Middle frontal gyrus (tissue), 1 donor: ENCODE measurements around the gene SGTA.
"Not testable (repeated sequence)": the region's sequence is repeated elsewhere in the genome, so short reads cannot be mapped to it uniquely, and the experiment has no call there.

Experiments
- DNase-seq: peaks from one replicate; pipeline ENCODE4 v3.0.0-alpha.2; 2015; ENCODE audit warnings: low spot score; ENCODE audit errors: extremely low spot score

SGTA gene, protein sequence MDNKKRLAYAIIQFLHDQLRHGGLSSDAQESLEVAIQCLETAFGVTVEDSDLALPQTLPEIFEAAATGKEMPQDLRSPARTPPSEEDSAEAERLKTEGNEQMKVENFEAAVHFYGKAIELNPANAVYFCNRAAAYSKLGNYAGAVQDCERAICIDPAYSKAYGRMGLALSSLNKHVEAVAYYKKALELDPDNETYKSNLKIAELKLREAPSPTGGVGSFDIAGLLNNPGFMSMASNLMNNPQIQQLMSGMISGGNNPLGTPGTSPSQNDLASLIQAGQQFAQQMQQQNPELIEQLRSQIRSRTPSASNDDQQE

DNA sequence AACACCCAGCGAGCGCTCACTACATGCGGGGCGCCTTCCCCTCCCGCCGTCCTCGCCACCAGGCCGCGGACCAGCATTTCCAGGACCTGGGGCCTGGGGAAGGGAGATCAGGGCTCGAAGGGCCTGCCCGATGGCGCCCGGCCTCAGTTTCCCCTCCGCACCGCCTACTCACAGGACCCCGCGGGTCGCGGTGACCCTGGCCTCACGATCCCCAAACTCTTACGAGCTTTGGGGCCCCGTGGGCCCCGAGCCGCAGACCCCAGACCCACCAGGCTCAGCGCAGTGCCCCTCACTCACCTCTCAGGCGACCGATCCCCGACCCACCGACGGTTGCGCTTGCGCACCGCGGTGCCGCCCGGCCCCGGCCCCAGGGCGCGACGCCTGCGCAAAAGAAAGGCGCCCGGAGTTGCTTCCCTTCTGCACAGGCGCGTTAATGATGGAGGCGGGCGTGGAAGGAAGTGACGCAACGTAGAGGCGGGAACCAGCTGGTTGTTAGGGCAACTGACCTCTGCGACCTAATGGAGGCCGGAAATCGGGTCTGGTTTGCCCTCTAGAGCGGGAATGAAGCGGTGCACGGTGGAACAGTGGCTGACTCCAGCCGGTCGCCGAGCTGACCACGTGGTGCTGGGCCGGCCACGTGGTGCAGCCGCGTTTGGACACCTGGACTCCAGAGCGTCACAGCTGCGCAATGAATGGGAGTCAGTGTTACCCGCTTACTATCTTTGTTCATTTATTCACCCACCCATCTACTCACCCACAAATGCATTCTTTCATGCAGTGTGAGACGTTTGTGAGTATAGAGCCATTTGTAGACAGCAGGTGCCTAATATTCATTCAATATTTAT is at the start of gene SGTA:
TSS of gene SGTA (minus strand) at position 338 of the 845 bp plus-strand sequence. CDS start 14,205 bp downstream, outside the sequence.
- peak; percentile 98 for DNase-seq

DNA sequence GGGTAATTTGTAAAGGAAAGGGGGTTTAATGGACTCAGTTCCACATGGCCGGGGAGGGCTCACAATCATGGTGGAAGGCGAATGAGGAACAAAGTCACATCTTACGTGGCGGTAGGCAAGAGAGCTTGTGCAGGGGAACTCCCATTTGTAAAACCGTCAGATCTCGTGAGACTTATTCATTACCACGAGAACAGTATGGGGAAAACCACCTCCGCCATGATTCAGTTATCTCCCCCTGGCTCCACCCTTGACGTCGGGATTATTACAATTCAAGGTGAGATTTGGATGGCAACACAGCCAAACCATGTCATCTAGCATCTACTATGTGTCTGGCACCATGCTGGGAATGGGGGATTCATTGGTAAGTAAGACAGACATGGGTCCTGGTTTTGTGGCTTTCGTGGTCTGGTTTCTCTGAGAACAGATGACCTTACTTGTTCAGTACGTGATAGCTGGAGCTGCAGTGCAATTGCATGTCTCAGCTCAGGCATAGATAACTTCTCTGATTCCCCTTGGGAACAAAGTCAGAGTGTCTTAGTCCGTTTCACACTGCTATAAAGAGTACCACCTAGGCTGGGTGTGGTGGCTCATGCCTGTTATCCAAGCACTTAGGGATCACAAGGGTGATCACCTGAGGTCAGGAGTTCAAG is 44.9 kb upstream of the SGTA start:
- DNase-seq, result no peak

DNA sequence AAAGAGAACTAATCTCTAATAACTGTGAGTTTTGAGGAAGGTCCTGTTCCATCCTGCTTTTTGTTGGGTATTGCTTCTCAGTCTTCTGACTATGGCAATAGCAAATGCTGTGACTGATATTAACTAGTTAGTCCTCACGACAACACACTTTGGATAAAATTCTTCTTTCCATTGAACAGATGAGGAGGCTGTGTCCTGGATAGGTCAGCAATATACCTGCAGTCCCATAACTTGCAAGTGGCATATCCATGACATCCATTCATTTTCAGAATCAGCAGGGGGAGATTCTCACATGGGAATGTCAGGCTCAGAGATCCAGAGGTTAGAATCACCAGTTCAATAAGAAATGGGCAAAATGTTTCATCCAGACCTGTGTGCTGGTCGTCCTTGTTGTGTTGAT is 43.9 kb upstream of the SGTA start:
- DNase-seq, result no peak

DNA sequence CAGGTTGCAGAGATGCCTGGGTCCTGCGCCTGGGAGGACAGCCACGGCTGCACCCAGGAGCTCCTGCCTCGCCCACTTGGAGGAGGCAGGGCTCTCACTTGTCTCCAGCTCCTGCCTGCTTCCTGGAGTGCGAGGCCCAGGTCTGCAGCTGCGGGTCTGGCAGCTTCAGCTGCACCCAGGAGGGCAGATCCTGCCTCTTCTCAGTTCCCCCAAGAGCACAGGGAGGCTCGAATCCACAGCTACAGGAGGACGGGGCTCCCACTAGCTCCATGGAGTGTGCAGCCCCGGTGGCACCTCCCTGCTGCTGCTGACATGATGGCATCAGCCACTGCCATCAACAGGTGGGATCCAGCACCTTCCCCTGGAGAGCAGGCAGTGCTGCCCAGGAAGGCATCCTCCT is 41.1 kb upstream of the SGTA start:
- DNase-seq, result no peak

DNA sequence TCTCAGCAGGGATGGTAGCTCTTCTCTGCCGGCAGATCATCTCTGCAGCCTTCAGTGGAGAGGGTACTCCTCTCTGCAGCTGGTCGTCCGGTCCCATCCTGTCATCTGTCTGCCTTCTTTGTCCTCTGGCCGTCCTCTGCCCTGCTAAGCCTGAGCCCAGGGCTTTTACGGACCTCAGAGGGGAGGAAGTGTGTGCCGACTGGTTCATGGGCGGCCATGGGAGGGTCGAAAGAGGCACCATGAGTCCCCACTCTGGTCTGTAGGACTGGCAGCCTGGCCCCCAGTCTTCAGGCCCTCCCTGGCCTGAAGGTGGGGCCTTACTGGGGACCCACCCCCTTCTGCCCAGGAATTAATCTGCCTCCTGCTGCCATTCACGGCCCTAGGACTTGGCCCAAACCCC is 40.6 kb upstream of the SGTA start:
- DNase-seq, result no peak

DNA sequence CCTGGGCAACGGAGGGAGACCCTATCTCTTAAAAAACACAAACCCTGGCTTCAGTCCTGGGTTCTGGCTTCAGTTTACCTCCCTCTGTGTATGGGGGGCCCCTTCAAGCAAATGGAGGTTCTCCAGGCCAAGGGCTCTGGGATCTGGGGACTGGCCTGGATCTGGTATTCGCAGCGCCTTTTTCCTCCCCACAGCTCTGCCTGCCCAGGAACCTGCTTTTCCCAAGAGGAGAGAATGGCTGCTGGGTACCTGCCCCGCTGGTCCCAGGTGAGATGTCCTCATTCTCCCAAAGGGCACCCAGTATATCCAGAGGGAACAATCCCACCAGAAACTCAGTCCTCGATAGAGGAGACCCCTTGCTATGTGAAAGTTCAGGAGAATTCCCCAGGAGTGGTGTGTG is 39.8 kb upstream of the SGTA start:
- no peak for DNase-seq

DNA sequence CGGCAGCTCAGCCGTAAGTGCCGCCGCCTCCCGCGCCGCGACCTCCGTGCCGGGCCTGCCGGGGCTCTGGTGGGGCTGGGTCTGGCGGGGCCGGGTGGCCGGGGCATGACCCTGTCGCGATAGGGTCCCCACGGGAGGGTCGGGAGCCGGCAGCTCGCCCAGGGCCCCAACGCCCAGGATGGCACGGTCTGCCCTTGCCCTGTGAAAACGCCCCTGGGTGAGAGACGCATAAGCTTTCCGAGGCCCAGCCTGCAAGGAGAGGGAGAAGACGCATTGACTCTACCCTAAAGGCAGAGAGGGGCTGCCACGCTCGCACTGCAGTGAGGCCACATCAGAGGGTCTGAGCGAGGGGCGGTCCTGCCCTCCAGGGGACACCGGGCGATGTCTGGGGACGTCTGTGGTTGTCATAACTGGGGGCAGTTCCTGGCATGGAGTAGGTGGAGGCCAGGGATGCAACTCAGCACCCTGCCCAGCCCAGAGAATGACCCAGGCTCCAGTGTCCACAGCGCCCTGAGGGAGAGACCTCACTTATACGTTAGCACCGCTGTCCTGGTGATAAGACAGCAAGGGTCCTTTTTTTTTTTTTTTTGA is 37.1 kb upstream of the SGTA start:
- DNase-seq, result no peak

DNA sequence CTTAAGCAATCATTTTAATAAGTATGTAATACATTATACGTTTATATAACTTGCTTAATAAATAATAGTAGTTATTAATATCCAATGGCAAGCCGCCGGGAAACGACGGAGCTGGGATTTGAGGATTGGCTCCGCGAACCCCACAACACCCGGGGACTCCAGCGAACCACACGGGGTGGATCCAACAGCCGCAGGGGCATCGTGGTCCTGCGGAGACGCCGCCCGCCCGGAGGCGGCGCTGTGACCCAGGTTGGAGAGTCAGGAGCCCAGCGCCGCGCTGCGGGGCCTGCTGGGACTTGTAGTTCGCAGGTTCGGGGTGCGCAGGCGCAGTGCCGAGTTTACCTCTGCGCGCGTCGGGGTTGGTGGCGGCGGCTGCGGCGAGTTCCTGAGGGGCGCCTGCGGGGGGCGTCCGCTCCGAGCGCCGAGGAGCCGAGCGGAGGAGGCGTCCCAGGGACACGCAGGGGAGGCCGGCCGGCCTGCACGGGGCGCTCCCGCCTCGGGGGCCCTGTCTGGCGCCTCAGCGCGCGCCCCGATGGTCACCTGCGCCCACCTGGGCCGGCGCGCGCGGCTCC is 36.6 kb upstream of the SGTA start, which contains the start of gene ZNF554:
TSS of gene ZNF554 (plus strand) at position 329 of the 572 bp plus-strand sequence. CDS start at position 533, 204 bp downstream.
- peak; percentile 91 for DNase-seq

DNA sequence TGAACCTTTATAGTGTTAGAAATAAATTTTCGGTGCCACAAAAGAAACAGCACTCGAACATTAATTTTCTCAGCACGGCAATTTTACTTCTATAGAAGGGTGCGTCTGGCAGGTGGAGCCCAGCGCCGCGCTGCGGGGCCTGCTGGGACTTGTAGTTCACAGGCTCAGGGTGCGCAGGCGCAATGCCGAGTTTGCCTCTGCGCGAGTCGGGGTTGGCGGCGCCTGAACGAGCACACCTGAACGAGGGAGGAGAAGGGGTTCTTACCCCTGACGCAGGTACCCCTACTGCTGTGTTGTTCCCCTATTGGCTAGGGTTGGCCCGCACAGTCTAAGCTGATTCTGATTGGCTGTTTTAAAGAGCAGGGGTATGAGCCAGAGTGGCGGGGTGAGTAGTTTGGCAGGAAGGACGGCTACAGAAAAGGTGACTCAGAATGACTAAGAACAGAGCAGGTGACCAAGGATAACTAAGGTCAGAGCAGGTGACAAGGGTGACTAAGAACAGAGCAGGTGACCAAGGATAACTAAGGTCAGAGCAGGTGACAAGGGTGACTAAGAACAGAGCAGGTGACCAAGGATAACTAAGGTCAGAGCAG is 34.3 kb upstream of the SGTA start:
- DNase-seq, result not testable (repeated sequence)

DNA sequence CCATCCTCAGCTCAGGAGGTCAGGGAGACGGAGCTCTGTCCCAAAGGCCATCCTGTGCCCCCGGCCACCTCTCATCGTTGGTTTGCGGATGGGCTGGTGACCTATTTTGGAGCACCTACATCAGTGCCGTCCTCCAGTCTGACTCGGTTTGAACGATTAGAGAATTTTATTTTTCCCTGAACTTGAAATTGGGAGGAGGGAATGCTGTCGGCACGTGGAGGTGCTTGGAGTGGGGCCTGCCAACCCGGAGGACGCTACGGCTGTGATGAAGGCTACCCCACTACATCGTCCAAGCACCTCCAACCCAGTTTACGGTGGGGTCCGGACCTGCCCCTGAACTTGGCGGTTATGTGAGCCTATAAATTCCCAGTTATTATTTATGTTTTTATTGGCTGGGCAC is 33.6 kb upstream of the SGTA start:
- no peak for DNase-seq

DNA sequence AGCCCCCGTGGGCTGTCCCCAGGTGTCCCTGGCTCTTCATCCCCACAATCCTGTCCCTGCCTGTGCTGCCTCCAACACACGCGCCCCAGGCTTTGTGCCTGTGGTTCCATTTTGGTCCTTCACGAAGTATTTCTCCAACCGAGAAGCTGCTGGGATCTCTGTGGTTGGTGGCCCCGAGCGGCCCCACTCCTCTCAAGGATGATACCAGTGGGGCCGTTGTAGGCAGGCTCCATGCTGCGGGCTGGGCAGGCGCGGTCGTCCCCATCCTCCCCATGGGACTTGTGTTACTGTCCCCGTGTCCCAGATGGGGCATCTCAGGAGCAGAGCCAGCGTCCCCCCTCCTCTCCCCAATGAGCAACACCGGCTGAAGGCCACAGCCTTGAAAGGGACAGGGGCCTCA is 32.9 kb upstream of the SGTA start:
- no peak for DNase-seq

DNA sequence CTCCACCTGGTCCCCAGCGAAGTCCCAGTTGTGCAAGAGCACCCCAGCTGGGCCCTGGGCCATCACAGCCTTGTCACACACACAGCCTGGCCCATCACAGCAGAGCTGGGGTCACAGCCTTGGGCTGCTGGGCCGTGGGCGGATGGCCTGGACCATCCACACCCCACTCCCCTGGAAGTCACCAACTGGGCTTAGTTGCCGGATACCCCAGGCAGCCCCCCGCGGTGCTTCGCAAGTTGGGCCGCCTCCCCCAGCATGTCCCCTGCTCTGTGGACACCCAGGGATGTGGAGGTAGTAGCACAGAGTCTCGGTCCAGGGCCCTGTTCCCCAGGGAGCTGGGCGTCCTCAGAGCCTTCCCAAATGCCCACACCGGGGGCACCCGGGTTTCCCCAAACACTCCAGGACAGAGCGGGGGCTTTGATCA is 32.1 kb upstream of the SGTA start:
- DNase-seq, result no peak

DNA sequence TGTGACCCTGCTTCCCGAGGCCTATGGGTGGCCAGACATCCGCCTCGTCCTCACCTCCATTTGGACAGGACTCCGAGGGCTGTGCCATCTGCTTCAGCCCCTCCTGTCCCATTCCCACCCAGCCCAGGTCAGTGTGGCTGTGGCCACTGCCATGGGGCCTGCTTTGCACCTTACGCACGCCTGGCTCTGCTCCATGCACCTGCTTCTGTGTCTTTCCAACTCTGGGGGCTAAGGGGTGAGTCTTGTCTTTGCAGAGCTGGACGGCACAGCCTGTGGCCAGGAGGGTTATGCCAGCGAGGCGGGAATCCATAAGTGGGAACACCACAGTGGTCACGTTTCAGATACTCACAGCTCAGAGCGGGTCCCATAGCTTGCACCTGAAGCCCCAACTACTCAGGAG is 31.4 kb upstream of the SGTA start:
- no peak for DNase-seq

DNA sequence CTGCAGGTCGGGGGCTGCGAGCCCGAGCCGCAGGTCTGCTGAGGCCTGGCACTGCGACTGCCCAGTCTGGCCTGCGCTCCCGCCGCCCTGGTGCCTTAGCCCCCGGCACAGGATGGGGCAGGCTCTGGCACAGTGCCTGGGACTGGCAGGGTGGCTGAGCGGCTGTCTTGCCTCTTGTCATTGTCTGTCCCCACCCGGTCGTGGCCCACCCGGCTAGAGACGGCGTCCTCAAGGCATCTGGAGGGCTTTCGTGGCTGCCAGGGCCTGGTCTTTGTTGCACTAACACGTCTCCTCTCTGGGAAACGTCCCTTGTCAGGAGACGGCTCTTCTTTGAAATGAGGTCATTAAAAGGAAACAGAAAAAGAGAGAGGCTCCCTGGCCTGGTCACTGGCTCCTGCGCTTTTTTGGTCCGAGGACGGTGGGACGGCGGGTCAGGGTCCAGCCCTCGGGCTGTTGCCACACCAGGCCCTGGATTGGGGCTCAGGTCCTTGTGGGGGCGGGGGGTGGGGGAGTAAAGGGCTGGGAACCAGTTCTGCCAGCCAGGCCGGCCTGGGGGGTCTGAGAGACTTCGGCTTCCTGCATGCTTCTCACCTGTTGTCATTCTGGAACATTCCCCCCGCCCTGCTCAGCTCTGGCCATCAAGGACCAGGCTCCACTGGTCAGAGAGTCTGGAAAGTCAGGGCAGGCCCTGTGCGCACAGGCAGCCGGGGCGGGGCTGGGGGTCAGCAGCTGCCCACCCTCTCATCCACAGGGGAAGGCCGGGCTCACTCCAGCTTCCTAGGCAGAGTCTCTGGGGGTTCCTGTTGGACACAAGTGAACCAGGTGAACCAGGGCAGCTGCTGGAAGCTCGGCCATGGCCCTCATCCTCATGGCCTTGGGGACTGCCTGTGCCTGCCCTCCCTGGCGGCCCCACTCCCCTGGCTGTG is 30.4 kb upstream of the SGTA start:
- DNase-seq, result no peak

DNA sequence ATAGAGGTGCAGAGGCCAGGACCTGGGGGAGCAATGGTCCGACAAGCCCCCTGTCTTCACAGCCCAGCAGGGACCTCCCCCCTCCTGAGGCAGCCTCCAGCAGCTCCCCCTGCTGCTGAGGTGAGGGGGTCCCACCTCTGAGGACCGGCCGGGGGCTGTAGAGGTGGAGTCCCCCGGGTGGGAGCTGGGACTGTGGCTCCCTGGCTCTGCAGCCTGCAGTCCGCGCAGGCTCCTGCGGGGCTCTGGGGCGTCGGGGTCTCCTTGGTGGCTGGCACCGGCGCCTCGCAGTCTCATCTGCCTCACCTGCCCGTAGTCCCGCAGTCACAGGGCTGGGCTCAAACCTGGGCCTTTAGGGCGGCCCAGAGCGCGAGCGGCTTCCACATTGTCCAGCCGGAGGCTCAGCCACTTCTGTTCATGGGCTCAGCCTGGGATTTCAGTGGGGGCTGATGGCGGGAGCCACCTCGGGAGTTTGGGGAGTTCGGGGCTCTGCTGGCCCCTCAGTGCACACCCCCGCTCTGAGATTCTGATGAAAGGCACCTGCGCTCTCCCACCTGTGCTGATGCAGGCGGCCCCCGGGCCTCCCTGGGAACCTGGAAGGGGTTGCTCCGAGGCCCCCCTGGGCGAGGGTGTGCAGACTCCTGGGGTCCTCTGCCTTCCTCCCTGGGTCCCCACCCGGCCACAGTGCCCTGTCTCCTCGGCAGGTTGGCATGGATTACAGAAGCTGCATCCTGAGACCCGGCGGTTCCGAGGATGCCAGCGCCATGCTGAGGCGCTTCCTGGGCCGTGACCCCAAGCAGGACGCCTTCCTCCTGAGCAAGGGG is 29.6 kb upstream of the SGTA start:
- DNase-seq, result no peak

DNA sequence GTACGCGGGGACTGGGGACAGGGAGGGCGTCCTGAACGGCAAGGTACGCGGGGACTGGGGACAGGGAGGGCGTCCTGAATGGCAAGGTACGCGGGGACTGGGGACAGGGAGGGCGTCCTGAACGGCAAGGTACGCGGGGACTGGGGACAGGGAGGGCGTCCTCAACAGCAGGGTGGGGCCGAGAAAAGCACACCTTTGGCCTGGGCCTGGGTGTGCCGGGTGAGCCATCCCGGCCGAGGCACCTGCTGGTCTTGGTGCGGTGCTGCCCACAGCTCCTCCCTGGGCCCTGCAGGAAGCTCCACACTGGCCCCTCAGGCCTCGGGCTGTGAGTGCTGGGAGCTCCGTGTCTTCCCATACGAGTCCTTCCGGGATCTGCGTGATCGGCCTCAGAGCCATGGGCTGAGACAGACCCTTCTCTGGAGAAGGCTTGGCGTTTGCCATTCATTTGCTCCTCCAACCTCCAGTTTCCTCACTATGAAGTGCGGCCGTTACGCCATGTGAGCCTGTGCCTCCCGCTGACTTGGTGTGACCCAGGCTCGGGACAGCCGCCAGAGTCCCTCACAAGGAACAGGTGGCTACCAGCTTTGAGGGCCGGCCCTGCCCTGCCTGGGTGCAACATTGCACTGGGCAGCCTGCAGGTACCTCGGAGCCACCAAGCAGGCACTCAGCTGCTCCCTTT is 28.8 kb upstream of the SGTA start:
- DNase-seq, result no peak

DNA sequence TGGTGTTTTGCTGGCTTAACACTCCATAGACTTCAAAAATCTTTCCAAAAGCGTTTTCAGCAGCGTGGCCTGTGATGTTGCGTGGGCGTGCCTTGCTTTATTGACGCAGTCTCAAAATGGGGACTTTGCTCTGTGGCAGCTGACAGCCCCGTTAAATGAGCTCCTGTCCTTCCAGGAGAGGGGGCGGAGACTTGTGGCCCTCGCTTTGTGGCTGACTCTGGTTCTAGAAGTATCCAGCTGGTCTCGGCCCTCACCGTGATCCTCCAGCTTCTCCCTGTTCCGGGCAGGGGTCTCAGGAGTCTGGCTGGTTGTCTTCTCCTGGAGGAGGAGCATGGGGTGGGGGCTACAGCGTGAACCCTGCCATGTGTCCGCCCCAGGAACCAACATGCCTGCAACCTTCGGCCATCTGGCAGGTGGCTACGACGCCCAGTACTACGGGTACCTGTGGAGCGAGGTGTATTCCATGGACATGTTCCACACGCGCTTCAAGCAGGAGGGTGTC is 28.2 kb upstream of the SGTA start:
- no peak for DNase-seq
